NCI-H345 treated with DMSO at 0.1 percent for 48 hours (cell line): Measurements from ENCODE around the gene FAM83E.

Experiments
- DNase-seq: peaks from one replicate; lab custom pipeline; 2025; ENCODE audit not compliant: unreplicated experiment; lab: John Stamatoyannopoulos, UW

The FAM83E gene

GRCh38 chr19:48613024-48613851 lies 1.6 kb downstream of the FAM83E start:
- no peak for DNase-seq

DNA sequence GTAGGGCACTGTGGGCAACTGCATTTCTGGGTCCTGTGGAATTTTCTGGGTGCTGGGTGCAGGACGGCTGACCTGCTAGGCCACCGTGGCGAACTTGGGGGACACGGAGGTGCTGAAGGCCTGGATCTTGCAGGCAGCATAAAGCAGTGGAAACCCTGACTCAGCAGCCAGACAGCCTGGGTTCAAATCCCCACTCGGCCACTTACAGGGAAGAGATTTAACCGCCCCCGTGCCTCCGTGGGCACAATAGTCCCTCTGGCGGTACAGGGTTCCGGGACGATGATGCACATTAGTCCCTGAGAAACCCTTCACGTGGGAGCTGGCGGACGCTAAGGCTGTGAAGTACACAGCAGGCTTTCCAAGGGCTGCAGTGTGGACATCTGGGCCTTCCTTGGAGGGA lies 3.0 kb downstream of the FAM83E start:
- no peak for DNase-seq

DNA sequence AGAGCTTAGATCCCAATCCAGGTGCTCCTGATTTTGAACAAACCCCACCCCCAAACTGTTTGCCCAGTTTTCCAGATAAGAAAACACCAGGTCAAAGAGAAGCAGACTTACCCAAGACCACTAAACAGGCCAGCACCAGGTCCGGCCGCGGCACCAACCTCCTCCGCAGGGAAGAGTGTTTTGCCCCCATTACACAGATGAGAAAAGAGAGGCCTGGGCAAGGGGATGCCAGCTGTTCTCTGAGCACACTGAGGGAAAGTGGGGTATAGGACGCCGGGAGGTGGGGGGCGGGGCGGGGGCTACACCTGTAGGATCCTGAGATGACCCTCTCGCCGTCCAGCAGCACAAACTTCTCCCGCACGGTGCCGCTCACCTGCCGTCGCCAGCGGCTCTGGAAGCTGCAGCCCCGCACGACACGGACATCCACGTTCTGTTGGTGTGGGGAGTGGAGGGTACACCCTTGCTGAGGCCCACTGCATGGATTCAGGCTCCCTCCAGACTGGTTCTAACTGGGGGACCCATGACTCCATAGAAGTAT lies 5.2 kb downstream of the FAM83E start:
- no peak for DNase-seq

DNA sequence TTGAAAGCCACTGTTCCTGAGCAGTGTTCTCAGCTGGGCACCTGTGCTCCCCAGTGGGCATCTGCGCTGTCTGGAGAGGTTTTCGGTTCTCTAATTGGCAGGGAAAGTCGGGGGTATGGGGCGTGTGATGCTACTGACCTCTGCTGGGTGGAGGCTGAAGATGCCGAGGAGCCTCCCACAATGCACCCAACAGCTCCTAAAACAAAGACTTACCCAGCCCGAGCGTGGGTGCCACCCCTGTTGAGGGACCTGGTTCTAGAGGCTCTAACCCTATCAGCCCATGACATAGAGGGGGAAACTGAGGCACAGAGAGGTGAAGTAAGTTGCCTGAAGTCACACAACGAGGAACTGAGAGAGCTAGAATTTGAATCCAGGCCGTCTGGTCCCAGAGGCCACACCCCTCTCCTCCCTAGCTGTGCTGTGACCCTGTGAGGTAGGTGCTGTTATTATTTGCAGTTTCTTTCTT lies 6.0 kb downstream of the FAM83E start:
- peak; percentile 51 for DNase-seq

DNA sequence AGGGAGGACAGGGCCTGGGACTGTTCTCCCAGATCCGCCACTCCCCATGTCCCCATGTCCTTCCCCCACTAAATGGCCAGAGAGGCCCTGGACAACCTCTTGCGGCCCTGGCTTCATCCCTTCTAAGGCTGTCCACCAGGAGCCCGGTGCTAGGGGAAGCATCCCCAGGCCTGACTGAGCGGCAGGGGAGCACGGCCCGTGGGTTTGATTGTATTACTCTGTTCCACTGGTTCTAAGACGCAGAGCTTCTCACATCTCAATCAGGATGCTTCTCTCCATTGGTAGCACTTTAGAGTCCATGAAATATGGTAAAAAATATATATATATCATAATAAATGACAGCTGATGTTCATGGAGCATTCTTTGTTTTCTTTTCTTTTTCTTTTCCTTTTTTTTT lies 7.5 kb downstream of the FAM83E start:
- no peak for DNase-seq

GRCh38 chr19:48606463-48607358 lies 8.2 kb downstream of the FAM83E start, which contains the start of gene SPACA4:
SPACA4 (plus strand) TSS chr19:48606742; CDS start chr19:48606979, 237 bp downstream.
- DNase-seq, result no peak

- no peak for DNase-seq
These were observed 11.0 kb downstream of the FAM83E start for GRCh38 chr19:48603850-48604249.

- no peak for DNase-seq
These were observed 11.4 kb downstream of the FAM83E start for GRCh38 chr19:48603449-48603848.

- no peak for DNase-seq
These were observed 11.9 kb downstream of the FAM83E start for GRCh38 chr19:48603001-48603400.

GRCh38 chr19:48600679-48601417 lies 14.0 kb downstream of the FAM83E start:
- DNase-seq, result no peak

DNA sequence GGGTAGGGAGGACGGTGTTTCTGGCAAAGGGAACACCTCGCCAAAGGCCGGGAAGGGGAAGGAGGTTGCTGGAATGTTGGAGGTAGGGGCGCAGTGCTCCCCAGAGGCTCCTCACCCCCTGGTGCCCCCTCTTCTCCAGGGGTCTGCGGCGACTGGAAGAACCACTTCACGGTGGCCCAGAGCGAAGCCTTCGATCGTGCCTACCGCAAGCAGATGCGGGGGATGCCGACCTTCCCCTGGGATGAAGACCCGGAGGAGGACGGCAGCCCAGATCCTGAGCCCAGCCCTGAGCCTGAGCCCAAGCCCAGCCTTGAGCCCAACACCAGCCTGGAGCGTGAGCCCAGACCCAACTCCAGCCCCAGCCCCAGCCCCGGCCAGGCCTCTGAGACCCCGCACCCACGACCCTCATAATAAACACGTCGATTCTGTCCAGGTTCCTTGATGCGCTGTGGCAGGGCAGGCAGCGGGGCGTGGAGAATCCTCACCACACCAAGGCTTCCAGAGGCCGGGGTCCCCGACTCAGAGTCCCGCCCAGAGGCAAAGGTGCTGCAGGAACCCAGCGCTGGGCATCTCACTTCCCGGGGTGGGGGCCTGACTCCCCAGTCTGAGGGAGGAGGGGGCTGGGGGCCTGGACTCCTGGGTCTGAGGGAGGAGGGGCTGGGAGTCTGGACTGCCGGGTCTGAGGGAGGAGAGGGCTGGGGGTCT lies 15.7 kb downstream of the FAM83E start:
- no peak for DNase-seq

DNA sequence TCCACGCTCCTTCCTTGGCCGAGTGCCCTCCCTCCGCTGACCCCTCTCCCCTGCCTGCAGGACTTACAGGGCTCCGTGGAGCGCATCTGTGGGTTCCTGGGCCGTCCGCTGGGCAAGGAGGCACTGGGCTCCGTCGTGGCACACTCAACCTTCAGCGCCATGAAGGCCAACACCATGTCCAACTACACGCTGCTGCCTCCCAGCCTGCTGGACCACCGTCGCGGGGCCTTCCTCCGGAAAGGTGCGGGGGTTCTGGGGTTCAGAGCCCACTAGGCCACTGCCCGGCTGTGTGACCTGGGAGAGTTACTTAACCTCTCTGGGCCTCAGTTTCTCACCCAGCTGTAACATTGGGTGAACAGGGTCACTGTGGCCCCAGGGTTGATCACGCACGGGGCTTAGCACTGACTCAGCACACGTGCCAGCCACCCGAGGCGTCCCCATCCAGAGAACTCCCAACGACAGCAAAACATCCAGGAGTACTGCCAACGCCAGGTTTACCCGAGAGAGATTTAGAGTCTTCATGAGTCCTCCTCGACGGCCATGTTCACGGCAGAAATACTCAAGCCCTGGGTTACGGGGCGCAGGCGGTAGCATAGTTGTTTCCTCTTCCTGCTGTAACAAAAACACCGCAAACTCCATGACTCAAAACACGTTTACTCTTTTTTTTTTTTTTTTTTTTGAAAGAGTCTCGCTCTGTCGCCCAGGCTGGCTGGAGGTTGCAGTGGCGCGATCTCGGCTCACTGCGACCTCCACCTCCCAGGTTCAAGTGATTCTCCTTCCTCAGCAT lies 18.0 kb downstream of the FAM83E start:
- no peak for DNase-seq

- DNase-seq, result no peak
These were observed 18.6 kb downstream of the FAM83E start for GRCh38 chr19:48596237-48596636.

DNA sequence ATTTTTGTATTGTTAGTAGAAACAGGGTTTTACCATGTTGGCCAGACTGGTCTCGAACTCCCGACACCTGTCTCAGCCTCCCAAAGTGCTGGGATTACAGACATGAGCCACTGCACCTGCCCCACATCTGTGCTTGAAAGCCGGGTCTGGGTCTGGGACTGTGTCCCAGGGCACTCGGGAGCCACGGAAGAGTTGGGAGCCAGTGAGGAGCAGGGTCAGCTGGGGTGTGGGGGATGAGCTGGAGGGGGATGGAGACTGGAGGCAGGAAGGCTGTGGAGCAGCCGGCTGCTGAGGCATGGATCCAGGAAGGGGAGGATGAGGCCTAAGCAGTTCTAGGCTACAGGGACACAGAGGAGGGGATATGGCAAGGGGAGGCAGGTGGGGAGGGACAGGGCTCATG lies 19.0 kb downstream of the FAM83E start:
- DNase-seq, result no peak

DNA sequence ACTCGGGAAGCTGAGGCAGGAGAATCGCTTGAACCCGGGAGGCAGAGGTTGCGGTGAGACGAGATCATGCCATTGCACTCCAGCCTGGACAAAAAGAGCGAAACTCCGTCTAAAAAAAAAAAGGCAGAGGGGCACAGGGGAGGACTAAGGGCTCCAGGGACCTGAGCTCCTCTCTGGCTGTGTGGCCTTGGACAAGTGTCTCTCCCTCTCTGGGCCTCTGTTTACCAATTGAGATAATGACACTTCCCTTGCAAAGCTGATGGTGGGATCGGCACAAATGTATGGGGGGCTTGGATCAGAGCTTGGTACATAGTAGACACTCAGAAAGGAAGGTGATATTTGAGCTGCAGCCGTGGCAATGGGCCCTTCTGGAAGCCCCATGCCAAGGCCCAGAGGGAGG lies 19.7 kb downstream of the FAM83E start:
- DNase-seq, result no peak

DNA sequence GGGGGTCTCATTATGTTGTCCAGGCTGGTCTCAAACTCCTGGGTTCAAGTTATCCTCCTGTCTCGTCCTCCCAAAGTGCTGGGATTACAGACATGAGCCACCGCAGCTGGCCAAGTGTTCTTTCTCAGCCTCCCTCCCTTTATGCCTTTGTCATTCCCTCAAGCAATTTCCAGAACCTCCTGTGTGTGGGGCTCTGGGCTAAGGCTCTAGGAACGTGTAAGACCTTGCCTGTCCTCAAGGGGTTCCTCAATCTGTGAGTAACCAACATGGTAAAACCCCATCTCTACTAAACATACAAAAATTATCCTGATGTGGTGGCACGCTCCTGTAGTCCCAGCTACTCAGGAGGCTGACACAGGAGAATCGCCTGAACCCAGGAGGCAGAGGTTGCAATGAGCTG lies 23.9 kb downstream of the FAM83E start:
- no peak for DNase-seq

DNA sequence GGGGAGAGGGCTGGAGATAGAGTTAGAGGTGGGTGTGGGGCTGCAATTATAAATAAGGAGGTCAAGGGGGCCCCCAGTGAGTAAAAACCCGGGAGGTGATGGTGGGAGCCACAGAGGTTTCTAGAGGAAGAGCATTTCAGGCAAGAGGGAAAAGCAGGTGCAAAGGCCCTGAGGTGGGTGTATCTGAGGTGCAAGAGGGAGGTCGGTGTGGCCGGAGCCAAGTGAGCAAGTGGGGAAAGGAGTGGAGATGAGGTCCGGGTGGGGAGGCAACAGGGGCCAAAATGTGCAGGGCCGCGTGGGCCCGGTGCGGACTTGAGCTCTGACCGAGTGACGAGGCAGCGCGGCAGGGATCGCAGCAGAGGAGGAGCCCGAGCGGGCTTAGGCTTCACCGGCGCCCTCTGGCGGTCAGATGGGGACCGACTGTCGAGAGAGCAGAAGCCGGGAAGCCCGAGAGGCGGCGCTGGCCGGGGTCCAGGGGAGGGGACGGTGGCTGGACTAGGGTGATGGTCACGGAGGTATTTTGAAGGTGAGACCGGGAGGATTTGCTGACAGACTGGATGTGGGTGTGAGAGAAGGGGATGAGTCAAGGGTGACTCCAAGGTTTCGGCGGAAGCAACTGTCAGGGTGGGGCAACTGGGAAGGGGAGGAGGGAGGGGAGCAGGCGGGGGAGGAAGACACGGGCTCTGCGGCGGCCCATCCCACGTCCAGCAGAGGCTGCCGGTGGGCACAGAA lies 26.0 kb downstream of the FAM83E start:
- peak; percentile 26 for DNase-seq

- DNase-seq, result no peak
These were observed 27.5 kb downstream of the FAM83E start for GRCh38 chr19:48587387-48587786.

DNA sequence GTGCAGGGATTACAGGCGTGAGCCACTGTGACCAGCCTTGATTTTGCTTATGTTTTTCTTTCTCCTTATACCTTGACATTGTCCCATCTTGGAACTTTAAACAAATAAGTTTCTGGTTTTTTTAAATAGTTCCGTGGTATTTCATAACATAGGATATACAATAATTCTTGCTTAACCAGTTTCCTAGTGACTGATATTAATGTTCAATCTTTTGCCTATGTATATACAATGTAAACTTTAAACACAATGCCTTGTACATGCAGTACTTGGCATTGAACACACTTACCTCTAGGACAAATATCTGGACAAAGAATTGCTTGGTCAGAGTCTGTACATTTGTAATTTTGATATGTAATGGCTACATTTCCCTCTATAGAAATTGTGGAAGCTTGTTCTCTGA lies 32.7 kb downstream of the FAM83E start:
- DNase-seq, result no peak
